Type B pancreatic cell (in vitro differentiated cells): ENCODE data around the gene MKNK2. TPM values are rescaled to one million over a fixed set of nuclear protein-coding genes. Genes with fewer than 3 reads are reported as not detected.

Experiments
- DNase-seq: peaks from one replicate; pipeline ENCODE4 v3.0.0; 2021; ENCODE audit warnings: mixed read lengths; ENCODE audit not compliant: unreplicated experiment; ENCODE audit errors: extremely low spot score
- H3K27ac Mint-ChIP-seq: 2 replicates; pipeline ENCODE4 v1.8.0; 2021; ENCODE audit warnings: mild to moderate bottlenecking, mixed read lengths
- H3K27me3 Mint-ChIP-seq: 2 replicates; pipeline ENCODE4 v1.8.0; 2021; ENCODE audit warnings: mixed read lengths
- H3K36me3 Mint-ChIP-seq: 2 replicates; pipeline ENCODE4 v1.8.0; 2021; ENCODE audit warnings: mixed read lengths
- H3K4me1 Mint-ChIP-seq: one replicate; pipeline ENCODE4 v1.8.0; 2021; ENCODE audit warnings: mixed read lengths; ENCODE audit not compliant: unreplicated experiment
- H3K4me3 Mint-ChIP-seq: 2 replicates; pipeline ENCODE4 v1.8.0; 2021; ENCODE audit warnings: mild to moderate bottlenecking, mixed read lengths
- H3K9me3 Mint-ChIP-seq: 2 replicates; pipeline ENCODE4 v1.8.0; 2021; ENCODE audit warnings: mixed read lengths
- CTCF ChIP-seq: fragments of 200-600 bp; sonication (generic); conservative IDR thresholded peaks from 2 replicates; pipeline ENCODE4 v1.5.0; 2021; ENCODE audit warnings: antibody characterized with exemption, mild to moderate bottlenecking
- total RNA-seq: library from RNA; stranded (reverse); gene quantifications from 2 replicates; pipeline ENCODE4 v1.2.1, GENCODE V29; 2021; ENCODE audit warnings: low replicate concordance

The MKNK2 gene
- total RNA-seq, 1 donor from 2014 or later = 118 TPM

- no peak for TF ChIP-seq CTCF
- Mint-ChIP-seq H3K27ac (peak overlapping the region; percentile 79), H3K36me3 (peaks cover 9% of the 10 kb centered on the region)
These were observed 47.2 kb downstream of the MKNK2 start for GRCh38 chr19:2003874-2004273.

GRCh38 chr19:1999856-2000515, 51.1 kb downstream of the MKNK2 start:
- H3K27ac Mint-ChIP-seq = no peak overlapping the region
- no peak for TF ChIP-seq CTCF
- H3K4me3 Mint-ChIP-seq = no peak overlapping the region
- H3K36me3 Mint-ChIP-seq = peaks cover 27% of the 10 kb centered on the region
- peaks cover 4% of the 10 kb centered on the region for H3K4me1 Mint-ChIP-seq
- no peak for DNase-seq
- no peaks in the 10 kb centered on the region for H3K27me3 Mint-ChIP-seq
- no peaks in the 10 kb centered on the region for H3K9me3 Mint-ChIP-seq

More at GRCh38 chr19:2003874-2004273, 47.2 kb downstream of the MKNK2 start:
- no peak overlapping the region for H3K4me3 Mint-ChIP-seq
- H3K9me3 Mint-ChIP-seq = no peaks in the 10 kb centered on the region
- DNase-seq = no peak
- H3K4me1 Mint-ChIP-seq = peaks cover 4% of the 10 kb centered on the region
- no peaks in the 10 kb centered on the region for H3K27me3 Mint-ChIP-seq

- no peak for TF ChIP-seq CTCF
- Mint-ChIP-seq H3K9me3 (no peaks in the 10 kb centered on the region), H3K27me3 (no peaks in the 10 kb centered on the region), H3K4me3 (no peak overlapping the region), H3K36me3 (peaks cover 30% of the 10 kb centered on the region), H3K27ac (no peak overlapping the region), H3K4me1 (peaks cover 4% of the 10 kb centered on the region)
- no peak for DNase-seq
These were observed 52.0 kb downstream of the MKNK2 start for GRCh38 chr19:1998712-1999708.

GRCh38 chr19:1997353-1998233, 53.5 kb downstream of the MKNK2 start:
- Mint-ChIP-seq H3K4me3 (no peak overlapping the region), H3K27me3 (no peaks in the 10 kb centered on the region), H3K27ac (no peak overlapping the region), H3K4me1 (no peaks in the 10 kb centered on the region), H3K36me3 (peaks cover 31% of the 10 kb centered on the region), H3K9me3 (no peaks in the 10 kb centered on the region)
- DNase-seq = no peak
- no peak for TF ChIP-seq CTCF

- no peak overlapping the region for H3K27ac Mint-ChIP-seq
These were observed 58.2 kb downstream of the MKNK2 start for GRCh38 chr19:1992759-1993260.

More at GRCh38 chr19:1992759-1993260, 58.2 kb downstream of the MKNK2 start:
- DNase-seq = no peak
- no peak for TF ChIP-seq CTCF
- Mint-ChIP-seq H3K4me3 (no peak overlapping the region), H3K4me1 (no peaks in the 10 kb centered on the region), H3K36me3 (peaks cover 24% of the 10 kb centered on the region), H3K27me3 (no peaks in the 10 kb centered on the region), H3K9me3 (no peaks in the 10 kb centered on the region)
